Bone marrow (tissue), 2 donors: ENCODE measurements around the gene TTLL3.

Source experiments
- DNase-seq, 2 donors: peaks; one replicate each; lab custom pipeline; 2025; lab: John Stamatoyannopoulos, UW

TTLL3 gene

GRCh38 chr3:9806688-9807589, 3.1 kb upstream of the TTLL3 start:
- DNase-seq = no peak

DNA sequence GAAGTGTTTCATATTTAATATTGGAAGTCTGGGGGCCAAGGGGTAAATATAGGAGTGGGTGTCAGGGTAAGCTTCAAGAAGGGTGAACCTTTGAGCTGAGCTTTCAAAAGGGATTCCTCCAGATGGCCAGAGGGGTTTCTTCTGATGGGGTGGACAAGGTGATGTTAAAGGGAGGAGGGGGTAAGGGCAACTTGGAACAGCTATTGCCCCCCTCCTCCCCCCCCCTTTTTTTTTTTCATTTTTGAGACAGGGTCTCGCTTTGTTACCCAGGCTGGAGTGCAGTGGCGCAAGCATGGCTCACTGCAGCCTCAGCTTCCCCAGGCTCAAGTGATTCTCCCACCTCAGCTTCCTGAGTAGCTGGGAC, 2.1 kb upstream of the TTLL3 start:
- DNase-seq = no peak

DNA sequence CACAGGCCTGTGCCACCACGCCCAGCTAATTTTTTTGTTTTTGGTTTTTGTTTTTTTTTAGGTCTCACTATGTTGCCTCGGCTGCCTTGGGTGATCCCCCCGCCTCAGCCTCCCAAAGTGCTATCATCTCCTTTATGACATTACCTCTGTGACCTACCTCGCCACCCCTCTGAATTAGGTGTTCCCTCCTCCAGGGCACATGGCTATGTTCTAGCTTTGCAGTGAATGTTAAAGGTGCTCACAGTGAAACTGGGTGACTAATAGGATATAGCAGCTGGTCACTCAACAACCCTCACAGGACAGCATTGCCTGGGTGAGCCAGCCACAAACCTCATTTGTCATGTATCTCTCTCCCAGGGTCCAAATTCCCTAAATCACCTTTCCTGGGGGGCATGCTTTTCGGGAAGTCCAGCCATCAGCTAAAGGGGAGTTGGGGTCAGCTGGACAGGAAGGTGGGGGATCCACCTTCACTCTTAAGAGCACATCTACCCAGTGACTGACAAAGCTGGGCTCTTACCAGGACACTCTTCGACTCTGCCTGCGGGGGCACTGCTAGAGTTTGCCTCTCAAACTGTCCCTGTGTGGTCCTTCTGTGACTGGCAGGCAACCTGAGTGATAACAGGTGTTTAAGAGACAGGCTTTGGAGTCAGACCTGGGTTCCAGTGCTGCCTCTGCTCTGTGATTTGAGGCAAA, 1.6 kb upstream of the TTLL3 start:
- DNase-seq = no peak

DNA sequence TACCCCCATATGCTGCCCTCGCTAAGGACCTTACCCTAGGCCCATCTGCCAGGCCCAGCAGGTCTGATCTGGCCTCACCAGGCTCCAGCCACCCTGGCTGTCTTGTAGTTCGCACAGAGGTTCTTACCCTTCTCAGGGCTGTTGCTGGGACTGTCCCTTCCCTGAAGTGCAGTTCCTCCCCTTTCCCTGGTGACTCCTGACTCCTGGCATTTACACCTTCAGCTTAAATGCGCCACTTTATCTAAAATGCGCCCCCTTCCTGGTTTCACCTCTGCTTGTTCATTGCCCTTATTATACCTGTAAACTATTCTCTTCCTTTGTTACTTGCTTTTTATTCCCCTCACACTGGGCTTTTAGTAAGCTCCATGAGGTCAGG, 835 bp upstream of the TTLL3 start:
- DNase-seq = no peak

DNA sequence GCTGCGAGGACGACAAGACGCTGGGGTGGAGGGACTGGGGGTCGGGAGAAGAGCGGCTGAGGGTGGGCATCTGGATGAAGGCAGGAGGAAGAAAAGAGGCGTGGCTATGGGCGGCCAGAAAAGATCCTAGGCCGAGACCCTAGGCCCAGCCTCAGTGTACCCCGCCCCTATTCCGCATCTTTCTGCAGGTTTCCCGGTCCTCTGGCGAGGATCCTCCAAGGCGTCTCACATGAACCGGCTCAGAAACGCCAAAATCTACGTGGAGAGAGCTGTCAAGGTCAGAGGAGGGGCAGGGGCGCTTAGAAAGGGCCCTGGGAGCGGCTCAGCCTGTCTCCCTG, 340 bp downstream of the TTLL3 start:
- DNase-seq = no peak

DNA sequence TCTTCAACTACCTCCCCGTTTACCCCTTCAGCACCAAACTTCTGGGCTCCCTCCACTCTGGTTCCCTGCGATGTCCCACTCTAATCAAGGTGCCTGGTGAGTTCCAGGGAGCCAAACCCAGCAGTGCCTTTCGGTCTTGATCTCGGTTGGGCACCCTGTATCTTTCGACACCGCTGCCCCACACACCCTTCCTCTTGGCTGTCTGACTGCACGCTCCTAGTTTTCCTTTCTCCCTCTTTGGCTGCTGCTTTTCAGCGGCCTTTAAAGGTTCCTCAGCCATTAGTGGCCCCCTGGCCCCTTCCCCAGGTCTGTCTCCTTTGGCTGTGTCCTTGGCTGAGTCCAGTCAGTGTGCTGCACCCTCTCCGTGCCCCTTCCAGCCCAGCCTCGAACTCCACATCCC, 784 bp downstream of the TTLL3 start:
- no peak for DNase-seq

DNA sequence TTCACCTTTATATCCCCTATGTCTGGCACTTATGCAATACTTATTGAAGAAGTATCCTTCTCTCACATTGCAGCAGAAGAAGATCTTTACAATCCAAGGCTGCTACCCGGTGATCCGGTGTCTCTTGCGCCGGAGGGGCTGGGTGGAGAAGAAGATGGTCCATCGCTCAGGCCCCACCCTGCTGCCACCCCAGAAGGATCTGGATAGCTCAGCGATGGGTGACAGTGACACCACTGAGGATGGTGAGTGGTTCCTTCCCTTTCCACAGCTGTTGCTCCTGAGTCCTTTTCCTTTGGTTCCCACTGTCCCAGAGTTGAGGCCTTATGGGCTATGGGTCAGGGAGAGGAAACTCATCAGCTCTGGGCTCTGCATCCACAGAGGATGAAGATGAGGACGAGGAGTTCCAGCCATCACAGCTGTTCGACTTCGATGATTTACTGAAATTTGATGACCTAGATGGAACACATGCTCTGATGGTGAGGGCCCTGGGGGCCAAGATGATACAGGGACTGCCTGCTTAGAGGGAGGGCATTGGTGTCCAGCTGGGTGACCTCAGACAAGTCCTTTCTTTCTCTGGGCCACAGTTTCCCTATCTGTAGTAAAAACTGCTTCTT, 2.9 kb downstream of the TTLL3 start:
- DNase-seq = no peak

GRCh38 chr3:9815986-9816385, 5.9 kb downstream of the TTLL3 start:
- no peak for DNase-seq

DNA sequence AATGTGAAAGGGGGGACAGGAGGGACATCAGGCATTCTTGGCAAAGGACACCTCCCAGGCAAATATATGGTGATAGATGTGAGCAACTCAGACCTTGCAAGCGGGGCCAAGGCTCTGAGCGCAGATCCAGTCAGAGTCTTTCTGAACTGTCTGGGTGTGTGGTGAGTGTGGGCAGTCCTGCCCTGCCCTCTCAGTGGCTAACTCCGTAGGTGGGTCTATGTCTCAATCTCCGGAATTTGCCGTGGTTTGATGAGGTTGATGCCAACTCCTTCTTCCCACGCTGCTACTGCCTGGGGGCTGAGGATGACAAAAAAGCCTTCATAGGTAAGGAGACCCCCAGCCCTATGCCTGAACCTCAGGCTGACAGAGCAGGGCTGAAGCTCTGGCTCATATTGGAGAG, 7.4 kb downstream of the TTLL3 start:
- DNase-seq = no peak

DNA sequence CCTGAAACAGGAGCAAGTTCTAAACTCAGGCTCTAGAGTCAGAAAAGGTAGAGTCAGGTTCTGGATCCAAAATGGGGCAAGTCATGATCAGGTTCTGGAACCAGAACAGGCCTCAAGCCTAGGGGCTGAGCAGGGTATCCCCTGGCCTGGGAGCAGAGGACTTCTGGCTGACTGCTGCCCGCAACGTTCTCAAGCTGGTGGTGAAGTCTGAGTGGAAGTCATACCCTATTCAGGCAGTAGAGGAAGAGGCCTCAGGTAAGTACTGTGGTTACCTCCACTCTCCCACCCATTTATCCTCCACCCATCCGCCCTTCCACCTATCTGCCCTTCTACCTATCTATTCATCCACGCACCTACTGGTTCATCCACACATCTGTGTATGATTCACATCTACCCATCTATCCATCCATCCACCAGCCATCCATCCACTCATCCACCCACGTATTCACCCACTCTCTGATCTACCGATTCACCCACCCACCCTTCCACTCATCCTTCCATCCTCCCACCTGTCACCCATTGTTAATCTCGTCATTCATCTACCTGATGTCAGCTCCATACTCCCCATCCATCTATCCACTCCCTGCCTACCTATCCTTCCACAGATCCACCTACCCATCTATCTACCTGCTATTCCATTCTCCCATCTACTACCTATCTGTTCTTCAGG, 8.7 kb downstream of the TTLL3 start:
- no peak for DNase-seq

GRCh38 chr3:9820543-9820942, 10.5 kb downstream of the TTLL3 start:
- no peak for DNase-seq

- no peak for DNase-seq
These were observed 10.9 kb downstream of the TTLL3 start for GRCh38 chr3:9820946-9821345.

- no peak for DNase-seq
These were observed 15.5 kb downstream of the TTLL3 start for GRCh38 chr3:9825451-9826040.

GRCh38 chr3:9826815-9827573, 16.9 kb downstream of the TTLL3 start:
- DNase-seq = peak in 1 of 2 donors; percentile 34

DNA sequence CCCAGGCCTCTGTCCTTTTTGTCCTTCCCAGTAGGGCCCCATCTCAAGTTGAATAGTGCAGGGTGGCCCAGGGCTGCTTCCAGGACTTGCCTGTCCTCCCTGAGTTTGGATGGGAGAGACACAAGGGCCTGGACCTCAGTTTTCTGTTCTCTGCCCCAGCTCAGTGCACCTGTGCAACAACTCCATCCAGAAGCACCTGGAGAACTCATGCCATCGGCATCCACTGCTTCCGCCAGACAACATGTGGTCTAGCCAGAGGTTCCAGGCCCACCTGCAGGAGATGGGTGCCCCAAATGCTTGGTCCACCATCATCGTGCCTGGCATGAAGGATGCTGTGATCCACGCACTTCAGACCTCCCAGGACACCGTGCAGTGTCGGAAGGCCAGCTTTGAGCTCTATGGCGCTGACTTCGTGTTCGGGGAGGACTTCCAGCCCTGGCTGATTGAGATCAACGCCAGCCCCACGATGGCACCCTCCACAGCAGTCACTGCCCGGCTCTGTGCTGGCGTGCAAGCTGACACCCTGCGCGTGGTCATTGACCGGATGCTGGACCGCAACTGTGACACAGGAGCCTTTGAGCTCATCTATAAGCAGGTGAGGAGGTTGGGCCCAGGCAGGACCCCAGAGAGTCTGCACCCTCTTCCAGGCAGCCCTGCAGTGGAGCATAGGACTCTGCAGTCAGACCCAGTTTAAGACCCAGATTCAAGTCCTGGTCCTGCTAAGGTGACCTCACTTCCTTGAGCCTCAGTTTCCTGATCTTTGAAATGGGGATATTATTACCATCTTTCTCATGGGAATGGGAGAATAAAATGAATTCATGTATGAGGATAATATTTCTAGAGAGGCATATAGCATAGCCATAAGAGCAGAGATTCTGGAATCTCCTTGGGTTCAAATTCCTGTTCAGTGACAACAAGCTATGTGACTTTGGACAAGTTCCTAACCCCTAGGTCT, 19.0 kb downstream of the TTLL3 start:
- DNase-seq = no peak

- DNase-seq = no peak
These were observed 21.2 kb downstream of the TTLL3 start for GRCh38 chr3:9831253-9831652.

GRCh38 chr3:9833078-9833477, 23.0 kb downstream of the TTLL3 start:
- DNase-seq = no peak

DNA sequence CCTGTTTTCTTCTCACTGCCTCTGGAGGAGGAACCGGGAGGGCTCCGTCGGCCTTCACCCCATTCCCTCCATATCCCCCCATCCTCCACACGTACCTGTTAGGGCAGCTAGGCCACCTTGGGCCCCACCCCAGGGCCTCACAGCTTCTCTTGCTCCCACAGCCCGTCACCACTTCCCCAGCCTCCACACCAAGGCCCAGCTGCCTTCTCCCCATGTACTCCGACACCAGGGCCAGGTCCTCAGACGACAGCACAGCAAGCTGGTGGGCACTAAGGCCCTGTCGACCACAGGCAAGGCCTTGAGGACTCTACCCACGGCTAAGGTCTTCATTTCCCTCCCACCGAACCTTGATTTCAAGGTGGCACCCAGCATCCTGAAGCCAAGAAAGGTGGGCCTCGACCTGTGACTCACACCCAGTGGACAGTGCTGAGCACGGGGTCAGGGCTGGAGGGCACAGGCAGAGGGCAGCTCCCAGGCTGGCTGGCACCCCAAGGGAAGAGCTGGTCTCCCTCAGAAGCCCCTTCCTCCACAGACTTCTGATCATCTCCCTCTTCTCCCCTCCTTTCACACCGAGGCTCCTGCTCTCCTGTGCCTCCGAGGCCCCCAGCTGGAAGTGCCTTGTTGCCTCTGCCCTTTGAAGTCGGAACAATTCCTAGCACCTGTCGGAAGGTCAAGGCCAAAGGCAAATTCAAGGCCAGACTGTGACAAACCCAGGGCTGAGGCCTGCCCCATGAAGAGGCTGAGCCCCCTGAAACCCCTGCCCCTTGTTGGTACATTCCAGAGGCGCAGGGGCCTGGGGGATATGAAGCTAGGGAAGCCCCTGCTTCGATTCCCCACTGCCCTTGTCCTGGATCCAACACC, 24.7 kb downstream of the TTLL3 start:
- DNase-seq = no peak
